Gastrocnemius medialis (tissue), 4 donors: Measurements from ENCODE around the gene FLG. TPM values are rescaled to one million over a fixed set of nuclear protein-coding genes. Genes with fewer than 3 reads are reported as not detected.
"Not testable (repeated sequence)": the region's sequence is repeated elsewhere in the genome, so short reads cannot be mapped to it uniquely, and the experiment has no call there.

Source experiments
- ATAC-seq, 2 donors: fragments of 150-250 bp; one replicate each; pipeline ENCODE4 v1.9.1; 2016
- DNase-seq, 2 donors: peaks; one replicate each; pipeline ENCODE4 v3.0.0-alpha.2; 2019
- H3K27ac ChIP-seq, 4 donors: fragments of 200-600 bp; sonication (generic); 1 replicate in 1 of 4; 2 replicates in 3 of 4; pipeline ENCODE4 v1.5.1; 2016 to 2018; ENCODE audit warnings: mild to moderate bottlenecking in 2 of 4, moderate library complexity in 1 of 4
- H3K27me3 ChIP-seq, 3 donors: fragments of 200-600 bp; sonication (generic) in 2 of 3; 1 replicate in 1 of 3; 2 replicates in 2 of 3; pipeline versions ENCODE4 v1.5.1 to v1.6.0; 2016 to 2019; ENCODE audit warnings: mild to moderate bottlenecking in 1 of 3, moderate library complexity in 1 of 3
- H3K36me3 ChIP-seq, 2 donors: fragments of 200-600 bp; sonication (generic) in 1 of 2; one replicate each; pipeline ENCODE4 v1.5.1; 2017 to 2018
- H3K4me1 ChIP-seq, 2 donors: fragments of 200-600 bp; sonication (generic) in 1 of 2; one replicate each; pipeline ENCODE4 v1.5.1; 2016 to 2017; ENCODE audit warnings: mild to moderate bottlenecking in 2 of 2
- H3K4me3 ChIP-seq, 4 donors: fragments of 200-600 bp; sonication (generic) in 3 of 4; 1 replicate in 1 of 4; 2 replicates in 3 of 4; pipeline ENCODE4 v1.5.1; 2016 to 2019; ENCODE audit warnings: mild to moderate bottlenecking in 2 of 4
- H3K9me3 ChIP-seq, 3 donors: fragments of 200-600 bp; sonication (generic) in 2 of 3; 1 replicate in 1 of 3; 2 replicates in 2 of 3; pipeline ENCODE4 v1.5.1; 2016 to 2019
- POLR2A ChIP-seq, 2 donors: fragments of 450-650 bp; IDR thresholded peaks; one replicate each; pipeline ENCODE4 v1.6.1; 2017; ENCODE audit warnings: antibody characterized with exemption in 2 of 2, mild to moderate bottlenecking in 2 of 2, moderate library complexity in 2 of 2
- in situ Hi-C, 4 donors: fragments of 200-750 bp; cut with MboI; loops; one replicate each; pipeline versions ENCODE4 v1.15.0 to v1.8.0; 2017; ENCODE audit warnings: low sequenced_read_pairs in 4 of 4
- intact Hi-C: fragments of 100-400 bp; cut with DNase I; formaldehyde crosslinking; loops from one replicate; pipeline ENCODE4 v1.15.1; 2023; ENCODE audit warnings: low total_unique reads
- total RNA-seq, 4 donors: library from RNA; depleted of rRNA; stranded (reverse); fragments of >200 nt; gene quantifications; one replicate each; pipeline versions ENCODE4 v1.1.0 to v1.2.3, GENCODE V29; 2016
- TF ChIP-seq, protein P1 (sequence below), 5 experiments: fragments of 450-650 bp in 3 of 5; fragments of 200-600 bp in 2 of 5; sonication (generic) in 2 of 5; IDR thresholded peaks in 4 of 5; conservative IDR thresholded peaks in 1 of 5; 1 replicate in 4 of 5; 2 replicates in 1 of 5; pipeline ENCODE4 v1.5.1; 2016 to 2019; ENCODE audit warnings: antibody characterized with exemption in 5 of 5, mild to moderate bottlenecking in 3 of 5, moderate library complexity in 3 of 5

The FLG gene
- total RNA-seq, 4 donors from 2014 or later, result not detected

DNA sequence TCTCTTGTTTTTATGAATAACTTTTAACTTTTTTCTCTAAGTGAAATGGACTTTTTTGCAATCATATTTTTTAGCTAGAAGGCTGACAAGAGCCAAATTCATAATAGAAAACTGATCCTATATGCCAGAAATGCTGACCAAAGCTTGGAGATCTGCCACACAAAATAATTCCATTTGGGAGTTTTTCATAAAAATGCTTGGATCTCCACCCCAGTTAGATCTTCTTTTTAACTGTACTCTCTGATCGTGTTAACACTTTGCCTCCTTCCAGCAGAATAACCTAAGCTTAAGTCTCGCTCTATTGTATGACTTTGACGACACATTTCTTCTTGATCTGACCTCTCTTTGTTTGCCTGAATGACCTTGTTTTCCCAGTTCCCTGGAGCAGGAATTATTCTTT is 18.0 kb upstream of the FLG start:
- no peak overlapping the region for H3K4me3 ChIP-seq
- H3K27me3 ChIP-seq, result no peaks in the 10 kb centered on the region
- no peak for DNase-seq
- H3K36me3 ChIP-seq, result no peaks in the 10 kb centered on the region
- intact Hi-C loops (loop anchor here (10.0 kb wide), 1 partner anchor 288 kb away; no protein-coding TSS in a partner anchor), in situ Hi-C loops (no loop called here)
- ATAC-seq, result no peak
- H3K4me1 ChIP-seq, result no peaks in the 10 kb centered on the region
- H3K27ac ChIP-seq, result no peak overlapping the region
- H3K9me3 ChIP-seq, result no peaks in the 10 kb centered on the region
- TF ChIP-seq POLR2A (IDR thresholded peaks at IDR 0.05), result no peak
- TF ChIP-seq, protein P1, sequence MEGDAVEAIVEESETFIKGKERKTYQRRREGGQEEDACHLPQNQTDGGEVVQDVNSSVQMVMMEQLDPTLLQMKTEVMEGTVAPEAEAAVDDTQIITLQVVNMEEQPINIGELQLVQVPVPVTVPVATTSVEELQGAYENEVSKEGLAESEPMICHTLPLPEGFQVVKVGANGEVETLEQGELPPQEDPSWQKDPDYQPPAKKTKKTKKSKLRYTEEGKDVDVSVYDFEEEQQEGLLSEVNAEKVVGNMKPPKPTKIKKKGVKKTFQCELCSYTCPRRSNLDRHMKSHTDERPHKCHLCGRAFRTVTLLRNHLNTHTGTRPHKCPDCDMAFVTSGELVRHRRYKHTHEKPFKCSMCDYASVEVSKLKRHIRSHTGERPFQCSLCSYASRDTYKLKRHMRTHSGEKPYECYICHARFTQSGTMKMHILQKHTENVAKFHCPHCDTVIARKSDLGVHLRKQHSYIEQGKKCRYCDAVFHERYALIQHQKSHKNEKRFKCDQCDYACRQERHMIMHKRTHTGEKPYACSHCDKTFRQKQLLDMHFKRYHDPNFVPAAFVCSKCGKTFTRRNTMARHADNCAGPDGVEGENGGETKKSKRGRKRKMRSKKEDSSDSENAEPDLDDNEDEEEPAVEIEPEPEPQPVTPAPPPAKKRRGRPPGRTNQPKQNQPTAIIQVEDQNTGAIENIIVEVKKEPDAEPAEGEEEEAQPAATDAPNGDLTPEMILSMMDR (IDR thresholded peaks at IDR 0.05 in 4 of 5, conservative IDR thresholded peaks at IDR 0.05 in 1 of 5), result no peak

DNA sequence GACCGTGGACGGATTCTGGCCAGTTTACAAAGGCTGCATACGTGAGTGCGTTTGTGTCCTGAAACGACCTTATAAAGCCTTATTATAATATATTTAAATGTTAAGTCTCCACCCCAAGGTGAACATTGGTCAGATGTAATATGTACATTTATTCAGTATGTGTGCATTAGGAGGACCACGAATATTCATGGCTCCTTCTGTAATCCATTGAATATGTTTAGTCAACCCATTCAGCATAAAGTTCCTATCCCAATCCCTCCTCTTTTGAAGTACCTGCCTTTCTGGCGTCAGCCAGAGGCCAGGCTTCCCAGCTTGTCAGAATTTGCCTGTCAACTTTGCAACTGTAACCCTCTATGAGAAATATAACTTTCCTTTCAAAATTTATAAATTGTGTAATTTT is 10.4 kb upstream of the FLG start:
- in situ Hi-C loops (no loop called here), intact Hi-C loops (no loop called here)
- Histone ChIP-seq H3K4me3 (no peak overlapping the region), H3K36me3 (no peaks in the 10 kb centered on the region), H3K27ac (no peak overlapping the region), H3K4me1 (no peaks in the 10 kb centered on the region), H3K27me3 (no peaks in the 10 kb centered on the region), H3K9me3 (no peaks in the 10 kb centered on the region)
- ATAC-seq, result no peak
- TF ChIP-seq, protein P1 (IDR thresholded peaks at IDR 0.05 in 4 of 5, conservative IDR thresholded peaks at IDR 0.05 in 1 of 5), result no peak
- no peak for DNase-seq

DNA sequence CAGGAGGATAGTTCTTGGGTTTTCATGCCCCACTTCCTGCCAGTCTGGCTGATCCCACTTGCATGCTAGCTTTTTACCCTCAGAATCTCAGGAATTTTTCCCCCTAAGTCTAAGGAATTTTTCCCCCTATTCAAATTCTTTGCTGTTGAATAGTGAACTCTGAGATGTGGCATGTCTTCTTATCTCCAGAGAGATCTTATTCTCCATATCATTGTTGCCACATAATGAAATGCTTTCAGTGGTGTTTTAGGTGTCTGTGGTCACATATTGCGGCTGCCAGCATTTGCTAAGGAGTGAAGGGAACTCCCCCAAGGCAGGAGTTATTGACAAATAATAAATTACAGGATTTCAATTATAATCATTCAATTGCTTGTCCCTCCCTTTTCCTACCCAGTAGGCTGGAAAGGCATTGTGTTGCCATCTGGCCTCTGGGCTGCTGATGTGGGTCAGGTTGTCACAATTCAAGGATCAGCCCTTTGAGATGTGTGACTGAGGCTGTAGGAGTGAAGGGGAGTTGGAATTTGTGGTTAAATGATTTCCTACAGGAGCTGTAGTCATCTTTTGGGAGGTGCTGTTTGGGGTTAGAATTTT is 3.9 kb upstream of the FLG start:
- DNase-seq (no peak), ATAC-seq (no peak)
- in situ Hi-C loops, result no loop called here
- Histone ChIP-seq H3K27me3 (no peaks in the 10 kb centered on the region), H3K36me3 (no peaks in the 10 kb centered on the region), H3K27ac (no peak overlapping the region), H3K9me3 (no peaks in the 10 kb centered on the region), H3K4me3 (no peak overlapping the region), H3K4me1 (no peaks in the 10 kb centered on the region)
- intact Hi-C loops, result no loop called here
- TF ChIP-seq, protein P1 (IDR thresholded peaks at IDR 0.05 in 4 of 5, conservative IDR thresholded peaks at IDR 0.05 in 1 of 5), result no peak
- no peak for TF ChIP-seq POLR2A (IDR thresholded peaks at IDR 0.05)

DNA sequence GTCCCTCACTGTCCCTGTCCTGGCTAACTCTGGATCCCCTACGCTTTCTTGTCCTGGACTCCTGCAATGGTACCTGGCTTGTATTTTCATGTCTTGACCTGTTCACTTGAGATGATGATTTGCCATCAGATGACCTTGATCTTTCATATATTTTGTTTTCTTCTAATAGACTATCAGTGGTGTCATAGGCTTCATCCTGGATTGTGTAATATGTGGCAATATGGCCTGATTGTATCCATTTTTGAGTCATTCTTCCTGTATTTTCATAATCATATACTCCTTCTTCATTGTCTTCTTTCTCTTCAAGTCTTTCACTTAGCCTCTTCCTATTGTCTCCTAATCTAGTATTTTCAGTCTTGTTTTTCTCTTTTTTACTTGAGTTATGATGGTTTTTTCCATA is 11.1 kb downstream of the FLG start:
- DNase-seq, result no peak
- no peak overlapping the region for H3K27ac ChIP-seq
- no peak overlapping the region for H3K4me3 ChIP-seq
- no peaks in the 10 kb centered on the region for H3K4me1 ChIP-seq
- TF ChIP-seq, protein P1 (IDR thresholded peaks at IDR 0.05 in 4 of 5, conservative IDR thresholded peaks at IDR 0.05 in 1 of 5), result no peak
- TF ChIP-seq POLR2A (IDR thresholded peaks at IDR 0.05), result no peak
- in situ Hi-C loops, result no loop called here
- intact Hi-C loops, result no loop called here
- no peaks in the 10 kb centered on the region for H3K27me3 ChIP-seq
- H3K9me3 ChIP-seq, result no peaks in the 10 kb centered on the region
- ATAC-seq, result no peak
- no peaks in the 10 kb centered on the region for H3K36me3 ChIP-seq

DNA sequence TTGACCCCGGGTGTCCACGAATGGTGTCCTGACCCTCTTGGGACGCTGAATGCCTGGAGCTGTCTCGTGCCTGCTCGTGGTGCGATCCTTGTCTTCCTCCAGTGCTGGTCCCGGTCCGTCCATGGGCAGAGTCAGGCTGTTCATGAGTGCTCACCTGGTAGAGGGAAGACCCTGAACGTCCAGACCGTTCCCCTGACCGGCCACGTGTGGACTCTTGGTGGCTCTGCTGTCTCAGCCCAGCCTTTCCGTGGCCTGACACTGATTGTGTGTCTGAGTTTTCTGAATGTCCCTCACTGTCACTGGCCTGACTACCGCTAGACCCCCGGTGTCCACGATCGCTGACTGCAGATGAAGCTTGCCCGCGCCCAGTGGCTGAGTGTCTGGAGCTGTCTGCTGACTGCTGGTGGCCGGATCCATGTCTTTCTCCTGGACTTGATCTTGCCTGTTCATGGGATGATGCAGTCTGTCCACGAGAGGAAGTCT is 11.7 kb downstream of the FLG start:
- ATAC-seq (no peak), DNase-seq (no peak)
- Histone ChIP-seq H3K9me3 (no peaks in the 10 kb centered on the region), H3K4me3 (no peak overlapping the region), H3K27ac (no peak overlapping the region), H3K36me3 (no peaks in the 10 kb centered on the region), H3K27me3 (no peaks in the 10 kb centered on the region), H3K4me1 (no peaks in the 10 kb centered on the region)
- TF ChIP-seq POLR2A (IDR thresholded peaks at IDR 0.05), result no peak
- TF ChIP-seq, protein P1 (IDR thresholded peaks at IDR 0.05 in 4 of 5, conservative IDR thresholded peaks at IDR 0.05 in 1 of 5), result no peak
- in situ Hi-C loops (no loop called here), intact Hi-C loops (no loop called here)

DNA sequence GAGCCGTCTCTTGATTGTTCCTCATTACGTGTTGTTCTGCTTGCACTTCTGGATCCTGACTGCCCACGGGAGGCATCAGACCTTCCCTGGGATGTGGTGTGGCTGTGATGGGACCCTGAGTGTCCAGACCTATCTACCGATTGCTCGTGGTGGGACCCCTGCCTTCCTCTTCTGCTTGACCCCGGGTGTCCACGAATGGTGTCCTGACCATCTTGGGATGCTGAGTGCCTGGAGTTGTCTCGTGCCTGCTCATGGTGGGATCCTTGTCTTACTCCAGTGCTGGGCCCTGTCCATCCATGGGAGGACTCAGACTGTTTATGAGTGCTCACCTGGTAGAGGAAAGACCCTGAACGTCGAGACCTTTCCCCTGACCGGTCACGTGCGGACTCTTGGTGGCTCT is 12.9 kb downstream of the FLG start:
- H3K27me3 ChIP-seq, intact Hi-C loops, H3K4me3 ChIP-seq, ATAC-seq, H3K4me1 ChIP-seq, DNase-seq, H3K9me3 ChIP-seq, H3K36me3 ChIP-seq, H3K27ac ChIP-seq, in situ Hi-C loops: not testable (repeated sequence)
